ENCODE measurements around the gene HIVEP1.

The HIVEP1 gene

GRCh38 chr6:12048609-12049008, 36.5 kb downstream of the HIVEP1 start:
- DNase-seq (ENCODE audit: low spot score), result no peak

- DNase-seq (ENCODE audit: low spot score), result no peak
These were observed 37.1 kb downstream of the HIVEP1 start for GRCh38 chr6:12049165-12049564.

GRCh38 chr6:12051861-12052368, 39.8 kb downstream of the HIVEP1 start:
- DNase-seq (ENCODE audit: low spot score), result no peak

- DNase-seq (ENCODE audit: low spot score), result no peak
These were observed 46.3 kb downstream of the HIVEP1 start for GRCh38 chr6:12058172-12058961.

DNA sequence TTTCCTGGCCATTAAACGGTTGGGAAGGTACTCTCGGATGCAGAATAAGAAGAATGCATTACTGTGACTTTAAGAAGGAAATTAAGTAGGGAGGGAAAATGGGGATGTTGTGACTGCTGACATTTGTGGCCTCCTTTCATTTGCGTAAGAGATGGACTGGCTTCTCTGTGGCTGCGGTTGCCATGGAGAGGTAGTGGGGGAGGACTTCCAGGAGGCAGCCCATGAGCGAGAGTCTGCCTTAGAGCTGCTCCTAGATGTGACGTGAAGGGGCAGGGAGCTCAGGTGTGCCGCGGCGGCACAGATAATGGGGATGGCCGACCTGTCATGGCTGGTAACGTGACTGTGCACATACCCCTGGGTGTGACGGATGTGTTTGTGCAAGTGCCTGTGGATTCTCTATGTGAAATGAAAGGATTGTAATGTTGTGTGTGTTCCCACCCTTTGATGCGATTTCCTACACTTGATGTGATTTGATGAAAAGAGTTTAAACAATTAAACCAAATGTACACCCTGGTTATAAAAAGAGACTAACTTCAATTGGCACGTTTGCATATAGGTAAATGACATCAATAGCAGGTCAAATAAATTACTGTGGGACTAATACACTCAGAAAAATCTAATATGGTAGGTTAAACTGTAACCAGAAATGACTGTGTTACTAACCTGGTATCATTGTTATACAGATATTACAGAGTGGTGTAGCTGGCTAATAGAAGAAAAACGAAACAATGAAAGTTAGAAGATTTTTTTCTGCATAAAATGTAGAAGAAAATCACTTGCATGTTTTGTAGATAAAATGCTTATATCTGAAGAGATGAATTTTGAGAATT, 48.9 kb downstream of the HIVEP1 start:
- DNase-seq (ENCODE audit: low spot score), result peak; percentile 59

GRCh38 chr6:12062605-12063004, 50.5 kb downstream of the HIVEP1 start:
- no peak for DNase-seq (ENCODE audit: low spot score)

DNA sequence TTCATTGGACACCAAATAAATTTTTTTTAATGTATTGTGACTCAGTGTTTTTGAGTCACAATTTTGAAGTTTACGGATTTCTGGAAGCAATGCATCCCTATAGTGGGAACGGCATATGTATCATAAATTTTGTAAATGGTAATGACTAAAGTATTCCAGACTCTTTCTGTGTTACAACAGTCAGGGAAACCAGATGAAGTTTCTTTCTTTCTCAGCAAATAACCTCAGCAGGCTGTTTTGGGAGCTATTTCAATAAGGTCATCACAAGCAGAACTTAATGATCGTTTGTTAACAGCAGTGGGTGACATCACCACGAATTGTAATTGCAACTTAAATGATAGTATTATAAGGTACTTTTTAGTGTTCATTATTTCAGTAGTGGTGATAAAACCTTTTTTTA, 52.0 kb downstream of the HIVEP1 start:
- DNase-seq (ENCODE audit: low spot score), result no peak

- DNase-seq (ENCODE audit: low spot score), result no peak
These were observed 52.5 kb downstream of the HIVEP1 start for GRCh38 chr6:12064538-12065071.

DNA sequence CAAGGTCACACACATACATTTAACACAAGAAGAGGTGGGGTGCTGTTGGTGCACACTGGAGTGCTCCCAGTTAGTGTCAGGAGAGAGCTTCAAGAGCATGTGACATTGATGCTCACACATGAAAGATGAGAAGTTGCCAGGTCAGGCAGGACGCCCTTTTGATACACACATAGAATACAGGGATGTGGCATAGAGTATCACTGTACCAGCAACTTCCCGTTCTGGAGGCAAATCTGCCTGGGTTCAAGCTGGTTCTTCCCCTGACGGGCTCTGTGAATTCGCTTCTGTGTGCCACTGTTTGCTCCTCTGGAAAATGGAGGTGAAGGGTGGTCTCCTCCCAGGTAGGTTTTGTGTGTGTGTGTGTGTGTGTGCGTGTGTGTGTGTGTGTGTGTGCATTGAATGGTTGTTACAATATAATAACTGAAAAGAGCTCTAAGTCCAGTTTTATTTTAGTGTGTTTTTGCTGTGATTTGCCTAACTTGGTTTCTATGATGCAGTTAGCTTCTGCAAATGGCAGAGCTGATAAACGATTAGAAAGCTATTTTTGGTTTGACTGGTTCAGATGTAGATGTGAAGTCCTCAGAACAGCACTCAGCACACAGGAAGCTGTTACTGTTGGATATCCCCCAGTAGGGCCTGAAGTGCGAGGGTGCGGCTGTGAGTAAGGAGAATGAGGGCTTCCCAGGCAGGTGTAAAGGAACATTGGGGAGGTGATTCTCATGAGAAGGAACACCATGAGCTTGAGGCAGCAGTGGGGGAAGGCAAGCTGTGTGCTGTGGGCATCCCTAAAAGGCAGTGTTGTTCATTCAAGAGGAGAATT, 53.4 kb downstream of the HIVEP1 start:
- no peak for DNase-seq (ENCODE audit: low spot score)

DNA sequence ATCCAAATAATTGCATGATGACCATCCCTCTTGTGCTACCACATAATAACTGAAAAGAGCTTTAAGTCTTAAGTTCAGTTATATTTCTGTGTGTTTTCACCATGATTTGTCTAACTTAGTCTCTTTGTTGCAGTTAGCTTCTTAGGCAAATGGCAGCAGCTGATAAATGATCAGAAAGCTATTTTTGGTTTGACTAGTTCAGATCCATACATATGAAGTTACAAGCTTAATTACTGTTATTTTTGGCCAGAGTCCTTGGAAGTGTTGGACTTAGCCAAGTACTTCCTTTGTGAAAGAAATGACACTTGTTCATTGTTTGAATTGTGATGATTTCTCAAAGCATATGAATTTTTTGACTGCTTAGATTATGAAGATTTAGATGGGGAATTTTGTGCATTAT, 54.2 kb downstream of the HIVEP1 start:
- DNase-seq (ENCODE audit: low spot score), result no peak

DNA sequence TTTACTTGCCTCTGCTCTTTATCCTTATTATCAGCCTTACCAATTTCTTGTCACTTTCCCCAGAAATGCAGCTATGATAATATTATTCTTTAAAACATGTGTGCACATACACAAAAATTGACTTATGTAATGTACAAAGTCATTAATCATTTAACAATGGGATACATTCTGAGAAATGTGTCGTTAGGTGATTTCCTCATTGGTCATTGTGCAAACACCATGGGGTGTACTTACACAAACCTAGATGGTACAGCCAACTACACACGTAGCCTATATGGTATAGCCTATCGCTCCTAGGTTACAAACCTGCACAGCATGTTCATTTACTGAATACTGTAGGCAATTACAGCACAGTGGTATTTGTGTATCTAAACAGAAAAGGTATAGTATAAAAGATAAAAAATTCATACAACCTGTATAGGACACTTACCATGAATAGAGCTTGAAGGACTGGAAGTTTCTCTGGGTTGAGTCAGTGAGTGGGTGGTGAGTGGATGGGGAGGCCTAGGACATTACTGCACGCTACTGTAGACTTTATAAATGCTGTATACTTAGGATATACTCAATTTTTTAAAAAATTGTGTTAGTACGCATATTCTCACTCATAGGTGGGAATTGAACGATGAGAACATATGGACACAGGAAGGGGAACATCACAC, 56.9 kb downstream of the HIVEP1 start:
- DNase-seq (ENCODE audit: low spot score), result no peak

- no peak for DNase-seq (ENCODE audit: low spot score)
These were observed 57.9 kb downstream of the HIVEP1 start for GRCh38 chr6:12069891-12070529.

DNA sequence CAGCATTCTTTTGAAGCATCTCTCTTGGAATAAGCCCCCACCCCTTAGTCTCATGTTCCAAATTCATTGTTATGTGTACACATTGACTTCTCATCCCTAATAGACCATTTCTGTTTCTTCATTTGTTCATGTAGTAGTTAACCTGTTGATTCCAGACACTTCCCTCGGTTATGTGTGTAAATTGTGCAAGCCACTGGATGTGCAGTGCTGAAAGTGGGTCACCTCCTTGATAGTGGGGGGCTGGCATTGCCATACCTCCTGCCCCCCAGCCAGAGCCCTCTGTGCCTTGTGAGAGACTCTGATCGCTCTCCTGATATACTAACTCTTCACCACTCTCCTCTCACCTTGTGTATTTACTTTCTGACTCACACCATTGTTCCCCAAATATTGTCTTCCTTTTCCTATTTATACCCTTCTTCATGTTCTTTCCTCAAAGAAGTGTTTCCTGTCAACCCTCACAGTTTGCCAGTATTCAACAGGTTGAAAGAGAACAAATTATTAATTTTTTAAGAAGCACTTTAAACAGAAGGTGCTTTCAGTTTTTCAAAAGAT, 59.0 kb downstream of the HIVEP1 start:
- DNase-seq (ENCODE audit: low spot score), result no peak

GRCh38 chr6:12075067-12075563, 63.0 kb downstream of the HIVEP1 start:
- no peak for DNase-seq (ENCODE audit: low spot score)

DNA sequence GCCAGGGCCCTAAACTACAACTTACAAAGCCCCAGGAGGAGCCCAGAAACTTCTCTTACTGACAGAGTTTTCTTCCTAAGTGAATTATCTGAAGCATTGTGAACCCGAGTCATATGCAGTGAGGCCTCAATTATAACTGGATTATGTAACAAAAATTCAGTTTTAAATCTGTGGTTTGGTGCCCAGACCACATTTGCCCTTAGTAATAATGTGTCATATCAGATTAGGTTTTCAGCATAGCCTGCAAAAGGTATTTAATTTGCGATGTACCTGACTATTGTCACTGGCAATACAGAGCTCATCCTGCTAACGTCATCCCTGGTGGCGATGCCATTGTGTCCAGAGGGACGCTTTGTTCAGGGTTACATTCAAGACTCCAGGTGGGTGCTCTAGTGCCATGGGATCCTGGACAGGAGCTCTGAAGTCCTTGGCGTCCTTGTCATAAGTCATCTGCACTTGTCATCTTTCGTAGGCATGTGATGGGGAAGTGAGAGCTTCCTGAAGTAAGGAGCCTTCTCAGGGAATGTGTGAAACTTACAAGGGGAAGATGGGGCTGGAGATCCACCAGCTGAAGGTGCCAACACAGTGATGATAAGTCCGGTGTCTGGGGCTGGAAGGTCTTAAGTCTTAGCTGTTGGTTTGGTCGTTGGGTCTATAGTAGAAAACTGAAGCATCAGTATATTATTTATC, 65.1 kb downstream of the HIVEP1 start:
- DNase-seq (ENCODE audit: low spot score), result no peak

DNA sequence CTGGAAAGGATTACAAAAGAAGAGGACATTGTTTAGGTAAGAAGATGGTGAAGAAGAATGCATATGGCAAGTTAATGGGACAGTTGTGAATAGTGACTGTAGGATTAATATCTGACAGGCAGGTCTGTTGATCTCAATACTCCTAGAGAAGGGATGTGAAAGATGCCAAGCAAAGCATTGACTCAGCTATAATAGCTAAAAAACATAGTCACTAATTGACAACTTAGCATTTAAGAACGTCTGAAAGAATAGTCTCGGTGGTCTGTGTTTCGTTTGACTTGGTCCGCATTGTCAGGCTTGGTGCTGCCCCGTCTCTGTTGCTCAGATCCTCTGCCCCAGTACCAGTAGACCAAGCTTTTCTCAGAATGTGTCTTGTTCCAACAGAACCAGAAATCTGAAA, 65.9 kb downstream of the HIVEP1 start:
- DNase-seq (ENCODE audit: low spot score), result no peak

DNA sequence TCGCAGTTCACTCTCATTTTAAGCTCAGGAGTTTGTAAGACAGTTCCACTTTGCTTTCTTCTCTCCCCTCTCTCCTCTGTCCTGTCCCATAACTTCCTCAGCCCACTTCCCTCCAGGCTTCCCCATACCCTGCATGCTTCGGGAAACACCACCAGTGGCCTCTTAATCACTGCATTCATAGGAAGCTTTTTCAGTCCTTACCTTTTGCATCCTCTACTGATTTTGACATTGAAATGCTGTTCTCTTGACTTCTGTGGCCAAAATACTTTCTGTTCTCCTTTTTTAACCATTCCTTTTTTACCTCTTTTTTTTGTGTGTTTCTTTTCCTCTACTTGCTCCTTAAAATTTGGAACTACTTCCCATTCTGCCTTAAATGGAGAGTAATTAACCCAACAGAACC, 69.7 kb downstream of the HIVEP1 start:
- DNase-seq (ENCODE audit: low spot score), result no peak

- no peak for DNase-seq (ENCODE audit: low spot score)
These were observed 70.3 kb downstream of the HIVEP1 start for GRCh38 chr6:12082368-12082767.

GRCh38 chr6:12083302-12083701, 71.2 kb downstream of the HIVEP1 start:
- DNase-seq (ENCODE audit: low spot score), result no peak
